ENCODE results near the gene JMY.

GRCh38 chr5:79301046-79301712, 65.2 kb downstream of the JMY start:
- TF ChIP-seq CTCF (IDR thresholded peaks at IDR 0.05): no peak
- no peak for TF ChIP-seq POLR2A (IDR thresholded peaks at IDR 0.05)
